GM19193 (cell line): ENCODE measurements around the gene CETN2.

Experiments
- POLR2A ChIP-seq: IDR thresholded peaks from 4 replicates; pipeline ENCODE4 v1.6.1; 2011; ENCODE audit not compliant: insufficient read depth, insufficient read length; ENCODE audit errors: extremely low read depth

CETN2 gene

GRCh38 chrX:152814048-152814447 is 16.5 kb downstream of the CETN2 start:
- TF ChIP-seq POLR2A: no peak

GRCh38 chrX:152813206-152813605 is 17.4 kb downstream of the CETN2 start:
- no peak for TF ChIP-seq POLR2A

GRCh38 chrX:152810403-152810802 is 20.2 kb downstream of the CETN2 start:
- no peak for TF ChIP-seq POLR2A

GRCh38 chrX:152806035-152806434 is 24.5 kb downstream of the CETN2 start:
- TF ChIP-seq POLR2A: no peak

- no peak for TF ChIP-seq POLR2A
Observed at GRCh38 chrX:152798945-152799344, 31.6 kb downstream of the CETN2 start.
